SK-N-MC (cell line): ENCODE data around the gene SCIN.

Source experiments
- EZH2 ChIP-seq: fragments of 200-600 bp; sonication (generic); IDR thresholded peaks from one replicate; pipeline ENCODE4 v1.6.1; 2017; ENCODE audit warnings: antibody characterized with exemption
- POLR2AphosphoS5 ChIP-seq: IDR thresholded peaks from 2 replicates; pipeline ENCODE4 v1.6.1; 2012; ENCODE audit warnings: mild to moderate bottlenecking, low read depth, low read length, borderline replicate concordance

- TF ChIP-seq EZH2 (no peak), POLR2AphosphoS5 (no peak)
These were observed 30.9 kb downstream of the SCIN start for GRCh38 chr7:12601302-12601869.
